Activated CD8-positive, alpha-beta memory T cell treated with anti-CD3 and anti-CD28 coated beads, Interleukin-2, amount 10 ng/mL, durations not matched to agents 7 days and 5 days (primary cell): Measurements from ENCODE around the gene DNAJC5G. TPM values are rescaled to one million over a fixed set of nuclear protein-coding genes. Genes with fewer than 3 reads are reported as not detected.
A peak's percentile ranks its signal among the peaks of the same experiment; 100 is the strongest.
"Not testable (repeated sequence)": the region's sequence is repeated elsewhere in the genome, so short reads cannot be mapped to it uniquely, and the experiment has no call there.

ENCODE experiments used
- ATAC-seq: fragments of 150-1000 bp; cut with Tn5 transposase; one replicate; pipeline ENCODE4 v1.10.0; 2021; ENCODE audit warnings: moderate library complexity
- CTCF ChIA-PET: fragments of 350-600 bp; sonication (Branson Sonifier 250); formaldehyde crosslinking; loops from one replicate; lab custom pipeline; 2021; ENCODE audit warnings: antibody characterized with exemption; lab: Charles Lee
- DNase-seq: peaks from one replicate; pipeline ENCODE4 v3.0.0-alpha.2; 2020
- H3K27ac Mint-ChIP-seq: one replicate; pipeline ENCODE4 v1.8.0; 2021; ENCODE audit warnings: mild to moderate bottlenecking, mixed read lengths
- H3K27me3 Mint-ChIP-seq: one replicate; pipeline ENCODE4 v1.8.0; 2021; ENCODE audit warnings: mixed read lengths
- H3K36me3 Mint-ChIP-seq: one replicate; pipeline ENCODE4 v1.8.0; 2021; ENCODE audit warnings: mild to moderate bottlenecking, mixed read lengths
- H3K4me1 Mint-ChIP-seq: one replicate; pipeline ENCODE4 v1.8.0; 2021; ENCODE audit warnings: mixed read lengths
- H3K4me3 Mint-ChIP-seq: one replicate; pipeline ENCODE4 v1.8.0; 2021; ENCODE audit warnings: mild to moderate bottlenecking, moderate library complexity, mixed read lengths
- H3K9me3 Mint-ChIP-seq: one replicate; pipeline ENCODE4 v1.8.0; 2022; ENCODE audit warnings: low read depth, mixed read lengths
- total RNA-seq, 2 experiments: library from RNA; stranded (reverse); gene quantifications; one replicate each; pipeline ENCODE4 v1.2.3, GENCODE V29; 2021

The DNAJC5G gene
- total RNA-seq, 2 experiments from 2014 or later, result not detected

DNA sequence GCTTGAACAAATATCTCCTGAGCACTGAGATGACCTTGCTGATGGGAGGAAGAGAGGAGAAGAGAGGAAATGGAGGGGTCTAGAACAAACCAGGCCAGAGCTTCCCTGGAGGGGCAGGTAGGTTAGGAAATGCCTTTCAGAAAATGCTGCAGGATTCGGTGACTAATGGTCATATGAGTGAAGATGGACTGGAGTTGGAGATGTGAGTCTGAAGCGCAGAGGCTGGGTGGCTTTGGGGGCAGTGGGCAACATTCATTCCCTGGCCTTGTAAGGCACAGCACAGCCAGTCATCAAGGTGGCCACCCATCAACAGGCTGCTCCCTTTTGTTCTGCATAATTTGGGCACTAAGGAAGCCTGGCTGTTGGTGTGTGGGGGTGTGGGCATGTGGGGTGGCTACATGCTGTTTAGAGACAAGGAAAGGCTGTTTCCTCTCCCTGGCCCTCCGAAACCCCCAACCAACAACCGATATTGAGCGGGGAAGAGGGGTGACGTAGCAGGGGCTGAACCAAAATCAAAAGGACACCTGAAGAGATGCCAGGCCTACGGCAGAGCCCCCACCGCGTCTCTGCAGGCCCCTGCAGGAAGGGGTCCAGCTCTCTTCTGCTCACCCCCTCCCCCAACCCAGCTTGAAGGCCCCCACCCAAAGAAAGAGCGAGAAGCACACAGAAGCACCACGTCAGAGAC lies 13.8 kb upstream of the DNAJC5G start:
- Mint-ChIP-seq H3K4me1 (peaks cover 22% of the 10 kb centered on the region), H3K27me3 (peaks cover 55% of the 10 kb centered on the region), H3K4me3 (no peak overlapping the region), H3K9me3 (no peaks in the 10 kb centered on the region), H3K27ac (no peak overlapping the region), H3K36me3 (no peaks in the 10 kb centered on the region)
- CTCF ChIA-PET, result interaction anchor here (2.6 to 6.4 kb wide), 2 partner anchors 19 to 42 kb away, joined by 9 to 65 read pairs; partner anchors contain the start of gene TRIM54
- ATAC-seq (no peak), DNase-seq (no peak)

DNA sequence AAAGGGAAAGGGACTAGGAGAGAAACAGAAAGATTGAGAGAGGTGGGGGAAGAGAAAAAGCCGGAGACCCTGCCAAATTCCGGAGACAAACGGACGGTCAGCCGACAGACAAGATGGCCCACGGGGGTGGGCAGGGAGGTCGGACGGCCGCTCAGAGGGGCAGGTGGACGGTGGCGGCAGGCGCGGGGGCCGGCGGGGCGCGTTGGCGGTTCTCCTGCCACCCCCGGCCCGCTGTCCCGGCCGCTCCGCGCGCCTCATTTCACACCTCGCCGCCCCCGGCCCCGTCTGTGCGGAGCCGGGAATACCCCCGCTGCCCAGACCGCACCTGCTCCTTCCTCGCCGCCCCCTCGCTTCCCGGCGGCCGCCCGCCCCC lies 13.3 kb upstream of the DNAJC5G start:
- no peak overlapping the region for H3K27ac Mint-ChIP-seq
- CTCF ChIA-PET, result interaction anchor here (1.8 to 6.4 kb wide), 3 partner anchors 18 to 92 kb away, joined by 5 to 65 read pairs (median 9); partner anchors contain the start of gene TRIM54
- no peaks in the 10 kb centered on the region for H3K36me3 Mint-ChIP-seq
- no peak for DNase-seq
- peaks cover 22% of the 10 kb centered on the region for H3K4me1 Mint-ChIP-seq
- peaks cover 50% of the 10 kb centered on the region for H3K27me3 Mint-ChIP-seq
- H3K9me3 Mint-ChIP-seq, result no peaks in the 10 kb centered on the region
- no peak overlapping the region for H3K4me3 Mint-ChIP-seq
- no peak for ATAC-seq

DNA sequence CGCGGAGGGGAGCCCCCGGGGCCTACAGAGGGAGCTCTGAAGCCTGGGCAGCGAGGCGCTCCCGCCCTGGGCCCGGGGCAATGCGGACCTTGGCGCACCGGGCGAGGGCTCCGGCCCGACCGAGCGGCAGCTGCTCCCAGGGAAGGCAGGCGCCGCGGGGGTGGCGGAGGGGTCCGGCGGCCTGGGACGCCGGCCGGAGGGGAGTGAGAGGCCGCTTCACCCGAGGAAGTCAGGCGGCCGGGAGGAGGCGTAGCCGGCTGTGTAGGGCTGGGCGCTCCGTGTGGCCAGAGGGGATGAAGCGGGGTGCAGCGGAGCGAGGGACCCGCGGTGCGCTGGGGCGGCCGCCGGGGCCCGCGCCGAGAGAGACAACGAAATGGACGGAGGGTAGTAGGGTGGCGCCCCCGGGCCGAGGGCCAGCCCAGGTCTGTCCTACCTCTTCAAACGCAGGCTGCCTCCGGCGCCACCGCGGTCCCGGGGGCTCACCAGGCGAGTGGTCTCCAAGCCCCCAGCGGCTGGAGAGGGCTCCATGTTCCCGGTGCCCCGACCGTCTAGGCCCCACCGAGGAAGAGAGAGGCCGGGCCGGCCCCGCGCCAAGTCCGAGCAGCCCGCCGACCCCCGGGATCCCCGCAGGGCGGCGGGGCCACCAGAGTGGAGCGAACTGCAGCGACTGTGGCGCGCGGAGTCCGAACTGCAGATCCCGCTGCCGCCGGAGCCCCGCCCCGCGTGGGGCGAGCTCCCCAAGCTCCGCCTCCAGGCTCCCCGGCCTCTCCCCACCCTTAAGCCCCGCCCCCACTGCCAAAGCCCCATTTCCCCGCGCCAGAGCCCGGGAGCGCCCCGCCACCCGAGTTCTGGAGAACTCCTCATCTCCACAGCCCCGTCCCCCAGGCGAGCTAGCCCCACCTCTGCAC lies 12.6 kb upstream of the DNAJC5G start, which contains the start of gene SLC30A3:
Gene SLC30A3, minus strand, starts transcription at position 669 of the 908 bp plus-strand sequence. Its CDS starts 141 bp downstream, at position 528.
- Mint-ChIP-seq H3K27me3 (peaks cover 44% of the 10 kb centered on the region), H3K4me1 (peaks cover 22% of the 10 kb centered on the region)
- CTCF ChIA-PET, result interaction anchor here (1.1 to 6.4 kb wide), 7 partner anchors 9 to 416 kb away, joined by 3 to 65 read pairs (median 5); partner anchors contain the start of gene TRIM54

DNA sequence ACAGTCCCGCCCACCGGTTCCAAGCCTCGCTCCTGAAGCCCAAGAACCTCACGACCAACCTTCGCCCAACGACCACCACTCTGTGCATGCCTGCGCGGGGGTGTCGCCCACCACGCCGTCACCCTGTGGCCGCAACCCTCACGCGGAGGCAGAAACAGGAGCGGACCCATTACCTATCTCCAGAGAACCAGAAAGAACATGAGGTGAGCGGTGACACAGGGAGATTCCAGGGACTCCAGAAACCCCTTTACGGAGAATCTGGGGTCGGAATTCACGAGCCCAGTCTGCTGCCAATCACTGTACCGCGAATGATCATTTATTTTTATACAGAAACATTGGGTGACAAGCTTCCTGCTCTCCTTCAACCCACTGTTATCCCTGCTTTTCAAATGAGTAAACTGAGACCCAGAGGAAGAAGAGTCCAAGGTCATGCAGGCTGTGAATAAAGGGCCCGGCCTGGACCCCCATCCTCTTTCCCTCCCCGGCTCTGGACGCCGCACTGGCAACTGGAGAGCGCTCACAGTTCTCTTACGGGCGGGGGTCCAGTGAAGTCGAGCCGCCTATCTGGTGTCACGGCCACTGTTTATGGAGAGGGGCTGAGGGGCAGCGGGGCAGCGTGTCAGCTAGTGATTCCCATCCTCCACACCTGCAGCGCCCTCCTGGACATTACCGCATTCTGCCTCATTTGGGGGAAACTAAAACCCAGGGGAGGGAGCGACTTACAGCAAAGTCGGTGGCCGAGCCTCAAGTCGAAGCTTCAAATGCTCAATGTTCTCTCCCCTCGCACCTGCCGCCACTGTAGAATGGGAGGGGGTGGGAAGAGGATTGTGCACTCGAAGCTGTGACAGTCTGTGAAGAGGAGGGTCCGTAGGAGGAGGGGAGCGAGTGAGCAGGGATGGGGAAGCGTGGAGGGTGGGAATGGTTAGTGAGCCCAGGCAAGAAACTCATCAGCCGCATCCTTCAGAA lies 11.7 kb upstream of the DNAJC5G start:
- Mint-ChIP-seq H3K9me3 (no peaks in the 10 kb centered on the region), H3K27me3 (peaks cover 42% of the 10 kb centered on the region), H3K4me1 (peaks cover 22% of the 10 kb centered on the region), H3K4me3 (peak overlapping the region; percentile 61), H3K27ac (no peak overlapping the region), H3K36me3 (no peaks in the 10 kb centered on the region)
- ATAC-seq, result no peak
- no peak for DNase-seq
- CTCF ChIA-PET, result interaction anchor here (0.8 to 6.4 kb wide), 9 partner anchors 9 to 417 kb away, joined by 3 to 65 read pairs (median 5); partner anchors contain the start of gene TRIM54

More for the DNA sequence above, 12.6 kb upstream of the DNAJC5G start, which contains the start of gene SLC30A3:
- ATAC-seq (peak; percentile 89), DNase-seq (peak; percentile 82)
- Mint-ChIP-seq H3K36me3 (no peaks in the 10 kb centered on the region), H3K4me3 (peak within 1 kb of the TSS; percentile 61), H3K9me3 (no peaks in the 10 kb centered on the region), H3K27ac (no peak within 1 kb of the TSS)

DNA sequence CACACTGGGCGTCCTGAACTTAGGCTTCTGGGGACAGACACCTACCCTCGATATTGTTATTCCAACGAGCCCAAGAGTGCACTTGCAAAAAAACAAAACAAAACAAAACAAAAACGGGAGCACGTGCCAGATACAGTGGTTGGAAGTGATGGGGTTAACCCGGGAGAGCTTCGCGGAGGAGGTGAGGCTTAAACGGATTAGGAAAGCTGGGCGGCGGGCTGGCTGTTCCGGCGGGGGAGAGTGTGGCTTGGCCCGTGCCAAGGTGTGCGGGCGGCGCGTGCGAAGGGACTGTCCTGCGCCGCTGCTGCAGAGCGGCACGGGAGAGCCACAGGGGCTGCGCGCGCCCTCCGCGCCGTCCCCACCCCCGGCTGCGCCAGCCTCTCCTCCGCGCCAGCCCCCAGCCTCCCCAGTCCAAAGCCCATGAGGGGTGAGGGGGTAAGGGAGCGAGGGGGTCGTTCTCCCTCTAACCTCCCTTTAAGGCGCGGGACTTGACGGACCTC lies 10.9 kb upstream of the DNAJC5G start:
- Mint-ChIP-seq H3K27ac (no peak overlapping the region), H3K36me3 (no peaks in the 10 kb centered on the region), H3K4me1 (peaks cover 22% of the 10 kb centered on the region), H3K4me3 (peak overlapping the region; percentile 61), H3K9me3 (no peaks in the 10 kb centered on the region), H3K27me3 (peaks cover 42% of the 10 kb centered on the region)
- ATAC-seq (peak; percentile 24), DNase-seq (no peak)
- CTCF ChIA-PET, result interaction anchor here (0.8 to 6.4 kb wide), 9 partner anchors 9 to 305 kb away, joined by 3 to 65 read pairs (median 4); partner anchors contain the start of gene TRIM54

DNA sequence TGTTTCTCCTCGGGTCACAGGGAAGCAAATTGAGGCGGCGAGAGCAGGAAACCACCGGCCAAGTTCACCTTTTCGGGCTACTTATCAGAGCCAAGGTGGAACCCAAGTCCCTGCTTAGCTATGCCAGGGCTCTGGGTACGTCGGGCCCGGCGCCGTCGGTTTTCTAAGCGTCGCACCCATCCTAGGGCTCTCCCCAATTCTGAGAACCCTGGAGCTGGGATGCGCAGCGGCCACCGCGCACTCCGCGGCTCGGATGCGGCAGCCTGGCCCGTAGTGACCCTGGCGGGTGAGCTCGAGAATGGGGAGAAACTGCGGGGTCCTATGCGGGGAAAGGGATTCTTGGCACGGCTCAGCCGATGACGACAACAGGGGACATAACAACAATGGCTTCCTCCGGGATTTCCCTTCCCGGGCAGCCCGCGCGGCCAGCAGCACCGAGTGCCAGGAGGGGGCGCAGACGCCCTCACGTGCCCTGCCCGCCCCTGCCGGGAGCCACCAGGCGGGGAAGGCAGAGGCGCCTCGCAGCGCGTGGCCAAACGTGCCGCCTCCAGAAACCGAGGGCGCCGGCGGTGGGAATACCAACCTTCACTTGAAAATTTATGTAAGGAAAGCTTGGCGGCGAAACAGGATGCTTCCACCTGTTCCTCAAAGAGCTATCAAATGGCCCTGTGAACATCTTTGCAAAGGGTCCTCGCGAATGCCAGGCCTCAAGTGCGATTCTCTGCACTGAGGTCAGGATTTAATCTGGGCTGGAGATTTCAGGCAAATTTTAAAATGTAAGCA lies 10.3 kb upstream of the DNAJC5G start:
- no peaks in the 10 kb centered on the region for H3K9me3 Mint-ChIP-seq
- H3K27ac Mint-ChIP-seq, result no peak overlapping the region
- ATAC-seq, result peak; percentile 14
- H3K27me3 Mint-ChIP-seq, result peaks cover 45% of the 10 kb centered on the region
- CTCF ChIA-PET, result interaction anchor here (1.0 to 6.4 kb wide), 10 partner anchors 9 to 306 kb away, joined by 3 to 65 read pairs (median 4); partner anchors contain the start of gene TRIM54
- H3K36me3 Mint-ChIP-seq, result no peaks in the 10 kb centered on the region
- H3K4me3 Mint-ChIP-seq, result peak overlapping the region; percentile 19
- peaks cover 22% of the 10 kb centered on the region for H3K4me1 Mint-ChIP-seq
- peak; percentile 57 for DNase-seq

DNA sequence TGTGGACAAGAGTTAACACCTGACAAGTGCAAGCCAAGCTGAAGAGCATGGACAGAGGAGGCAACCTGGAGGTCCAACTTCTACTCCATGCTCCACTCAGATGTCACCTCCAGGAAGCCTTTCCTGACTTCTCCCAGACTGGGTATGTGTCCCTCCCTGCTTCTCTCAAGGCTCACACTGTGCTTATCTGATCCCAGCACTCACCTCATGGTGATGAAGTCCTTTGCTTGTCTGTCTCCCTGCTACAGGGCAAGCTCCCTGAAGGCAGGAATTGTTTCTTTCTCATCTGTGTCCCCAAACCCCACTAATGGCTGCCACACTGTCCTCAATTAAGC lies 9.7 kb upstream of the DNAJC5G start:
- ATAC-seq, result no peak
- Mint-ChIP-seq H3K27ac (no peak overlapping the region), H3K9me3 (no peaks in the 10 kb centered on the region), H3K4me1 (peaks cover 22% of the 10 kb centered on the region), H3K27me3 (peaks cover 43% of the 10 kb centered on the region), H3K36me3 (no peaks in the 10 kb centered on the region), H3K4me3 (no peak overlapping the region)
- CTCF ChIA-PET, result interaction anchor here (1.0 to 6.4 kb wide), 10 partner anchors 8 to 307 kb away, joined by 3 to 65 read pairs (median 4); partner anchors contain the start of gene TRIM54
- no peak for DNase-seq

DNA sequence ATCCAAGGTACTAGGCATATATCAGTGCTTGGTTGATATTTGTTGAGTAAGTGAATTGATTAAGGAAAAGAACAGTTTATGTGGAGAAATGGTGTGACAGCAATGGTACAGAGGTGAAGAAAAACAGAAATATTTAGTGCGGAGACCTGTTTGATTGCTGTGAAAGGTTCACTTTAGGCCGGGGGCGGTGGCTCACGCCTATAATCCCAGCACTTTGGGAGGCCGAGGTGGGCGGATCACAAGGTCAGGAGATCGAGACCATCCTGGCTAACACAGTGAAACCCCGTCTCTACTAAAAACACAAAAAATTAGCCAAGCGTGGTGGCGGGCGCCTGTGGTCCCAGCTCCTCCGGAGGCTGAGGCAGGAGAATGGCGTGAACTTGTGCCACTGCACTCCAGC lies 6.9 kb upstream of the DNAJC5G start:
- H3K4me3 Mint-ChIP-seq, H3K27ac Mint-ChIP-seq, H3K36me3 Mint-ChIP-seq, H3K9me3 Mint-ChIP-seq, CTCF ChIA-PET, DNase-seq, ATAC-seq: not testable (repeated sequence)
- Mint-ChIP-seq H3K27me3 (peaks cover 28% of the 10 kb centered on the region), H3K4me1 (peaks cover 20% of the 10 kb centered on the region)

DNA sequence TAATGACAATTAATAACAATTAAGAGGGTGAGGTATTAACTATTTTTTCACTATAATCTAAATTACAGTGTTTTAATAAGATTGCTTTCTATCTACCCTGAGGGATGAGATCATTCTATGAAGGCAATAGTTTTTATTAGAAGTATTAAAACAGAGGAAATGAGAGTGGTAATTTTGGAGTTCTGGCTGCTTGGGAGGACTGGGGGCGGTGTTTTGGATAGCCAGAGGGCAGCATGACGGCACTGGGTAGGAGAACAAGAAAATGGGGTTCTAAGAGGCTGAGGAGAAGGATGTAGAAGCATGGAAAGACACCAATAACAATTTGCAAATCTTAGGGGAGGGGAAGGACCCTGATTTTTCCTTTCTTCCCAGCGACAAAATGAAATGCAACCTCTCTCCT lies 5.1 kb upstream of the DNAJC5G start:
- ATAC-seq (no peak), DNase-seq (no peak)
- no peaks in the 10 kb centered on the region for H3K36me3 Mint-ChIP-seq
- peaks cover 17% of the 10 kb centered on the region for H3K27me3 Mint-ChIP-seq
- no peaks in the 10 kb centered on the region for H3K9me3 Mint-ChIP-seq
- CTCF ChIA-PET, result interaction anchor here (1.8 to 3.2 kb wide), 2 partner anchors 10 to 32 kb away, joined by 12 to 19 read pairs; partner anchors contain the start of gene TRIM54
- H3K4me1 Mint-ChIP-seq, result peaks cover 8% of the 10 kb centered on the region
- no peak overlapping the region for H3K4me3 Mint-ChIP-seq
- H3K27ac Mint-ChIP-seq, result no peak overlapping the region

DNA sequence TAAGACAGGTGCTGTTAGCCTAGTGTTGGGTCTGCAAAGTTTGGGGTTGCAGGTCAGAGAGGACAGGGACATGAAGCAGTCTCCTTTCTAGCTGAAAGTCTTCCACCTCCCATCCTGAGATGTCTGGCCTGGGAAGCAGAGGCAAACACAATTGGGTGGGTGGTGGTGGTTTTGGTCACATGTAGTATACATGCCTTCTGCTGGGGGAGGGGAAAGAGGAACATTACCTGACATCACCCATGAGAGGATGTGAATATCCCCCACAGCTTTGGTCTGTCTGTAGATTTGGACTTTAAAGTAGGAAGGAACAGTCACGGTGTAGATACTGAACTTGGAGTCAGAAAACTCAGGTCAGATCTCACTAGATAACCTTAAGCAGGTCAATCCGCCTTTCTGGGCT lies 4.6 kb upstream of the DNAJC5G start:
- DNase-seq, result no peak
- CTCF ChIA-PET, result interaction anchor here (1.8 to 3.2 kb wide), 2 partner anchors 10 to 32 kb away, joined by 12 to 19 read pairs; partner anchors contain the start of gene TRIM54
- peaks cover 4% of the 10 kb centered on the region for H3K4me1 Mint-ChIP-seq
- peaks cover 17% of the 10 kb centered on the region for H3K27me3 Mint-ChIP-seq
- no peak for ATAC-seq
- no peaks in the 10 kb centered on the region for H3K9me3 Mint-ChIP-seq
- no peaks in the 10 kb centered on the region for H3K36me3 Mint-ChIP-seq
- no peak overlapping the region for H3K27ac Mint-ChIP-seq
- no peak overlapping the region for H3K4me3 Mint-ChIP-seq

DNA sequence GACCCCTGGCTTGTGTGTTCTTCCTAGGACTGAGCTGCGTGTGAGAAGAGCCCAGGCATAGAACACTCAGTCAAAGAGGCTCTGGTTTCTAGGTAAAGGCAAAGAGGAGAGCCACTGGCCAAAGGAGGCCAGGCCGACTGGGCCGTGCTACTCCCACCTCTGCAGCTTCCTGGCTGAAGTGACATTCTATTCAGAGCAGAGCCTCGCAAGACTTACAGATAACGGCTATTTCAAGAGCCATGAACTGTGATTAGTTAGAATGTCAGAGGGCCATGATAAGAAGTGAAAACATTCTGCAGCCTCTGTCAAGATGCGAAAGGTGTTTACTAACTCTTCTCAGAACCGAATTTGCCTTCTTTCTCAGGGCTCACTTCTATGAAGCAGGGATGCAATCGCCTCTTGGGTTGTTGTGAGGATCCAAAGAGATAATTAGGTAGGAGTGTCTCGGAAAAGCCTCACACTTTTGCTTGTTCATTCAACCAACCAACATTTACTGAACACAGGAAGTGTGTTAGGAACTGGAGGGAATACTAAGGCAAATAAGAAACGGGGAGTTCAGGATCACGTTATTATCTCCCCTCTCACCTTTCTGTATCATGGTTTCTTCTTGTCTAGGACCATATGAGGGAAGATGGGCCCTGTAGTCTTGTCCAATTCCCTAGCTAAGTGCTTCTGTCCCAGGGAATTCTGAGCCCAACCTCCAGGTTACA lies 3.4 kb upstream of the DNAJC5G start:
- CTCF ChIA-PET, result interaction anchor here (0.6 to 3.2 kb wide), 8 partner anchors 9 to 173 kb away, joined by 3 to 19 read pairs (median 4); partner anchors contain the start of genes SLC30A3 and TRIM54
- ATAC-seq (no peak), DNase-seq (no peak)
- no peak overlapping the region for H3K4me3 Mint-ChIP-seq
- H3K36me3 Mint-ChIP-seq, result no peaks in the 10 kb centered on the region
- peaks cover 4% of the 10 kb centered on the region for H3K4me1 Mint-ChIP-seq
- no peaks in the 10 kb centered on the region for H3K9me3 Mint-ChIP-seq
- no peak overlapping the region for H3K27ac Mint-ChIP-seq
- peaks cover 20% of the 10 kb centered on the region for H3K27me3 Mint-ChIP-seq
